Activated T-helper 2 cell treated with anti-CD3 and anti-CD28 coated beads, Interferon-gamma antibody, Interleukin-2, Interleukin-4, amounts not matched to agents 10 μg/mL and 5 μg/mL and 100 μg/mL, durations not matched to agents 14 hours and 24 hours and 36 hours (primary cell): ENCODE data around the gene LHFPL2. TPM values are rescaled to one million over a fixed set of nuclear protein-coding genes. Genes with fewer than 3 reads are reported as not detected.

Experiments
- DNase-seq: peaks from one replicate; pipeline ENCODE4 v3.0.0; 2021; ENCODE audit warnings: low spot score
- H3K27ac Mint-ChIP-seq: one replicate; pipeline ENCODE4 v1.8.0; 2021; ENCODE audit warnings: mixed read lengths
- H3K27me3 Mint-ChIP-seq: one replicate; pipeline ENCODE4 v1.8.0; 2021; ENCODE audit warnings: low read depth, mixed read lengths
- H3K36me3 Mint-ChIP-seq: one replicate; pipeline ENCODE4 v1.8.0; 2021; ENCODE audit warnings: low read depth, mixed read lengths
- H3K4me1 Mint-ChIP-seq: one replicate; pipeline ENCODE4 v1.8.0; 2021; ENCODE audit warnings: low read depth, mixed read lengths
- H3K4me3 Mint-ChIP-seq: one replicate; pipeline ENCODE4 v1.8.0; 2021; ENCODE audit warnings: low read depth, mild to moderate bottlenecking, moderate library complexity, mixed read lengths
- H3K9me3 Mint-ChIP-seq: one replicate; pipeline ENCODE4 v1.8.0; 2021; ENCODE audit warnings: mixed read lengths
- intact Hi-C: fragments of 100-400 bp; cut with micrococcal nuclease; formaldehyde crosslinking; loops from one replicate; pipeline ENCODE4 v1.15.1; 2023
- total RNA-seq: library from RNA; stranded (reverse); gene quantifications from 2 replicates; pipeline ENCODE4 v1.2.3, GENCODE V29; 2022

LHFPL2 gene
- total RNA-seq, 1 donor from 2014 or later: 0.16 TPM

GRCh38 chr5:78603636-78604175 is 44.9 kb downstream of the LHFPL2 start:
- peaks cover 10% of the 10 kb centered on the region for H3K27me3 Mint-ChIP-seq
- H3K9me3 Mint-ChIP-seq: no peaks in the 10 kb centered on the region
- DNase-seq: no peak
- no peak overlapping the region for H3K4me3 Mint-ChIP-seq
- no peak overlapping the region for H3K27ac Mint-ChIP-seq
- no peaks in the 10 kb centered on the region for H3K4me1 Mint-ChIP-seq
- intact Hi-C loops: no loop called here
- H3K36me3 Mint-ChIP-seq: no peaks in the 10 kb centered on the region

- intact Hi-C loops: no loop called here
- H3K9me3 Mint-ChIP-seq: no peaks in the 10 kb centered on the region
- no peaks in the 10 kb centered on the region for H3K36me3 Mint-ChIP-seq
- DNase-seq: no peak
- H3K27me3 Mint-ChIP-seq: peaks cover 12% of the 10 kb centered on the region
- no peak overlapping the region for H3K27ac Mint-ChIP-seq
- H3K4me1 Mint-ChIP-seq: no peaks in the 10 kb centered on the region
- H3K4me3 Mint-ChIP-seq: no peak overlapping the region
Measured at GRCh38 chr5:78602400-78602799, 46.2 kb downstream of the LHFPL2 start.

GRCh38 chr5:78601559-78602314 is 46.8 kb downstream of the LHFPL2 start:
- no peak overlapping the region for H3K27ac Mint-ChIP-seq
- H3K4me3 Mint-ChIP-seq: no peak overlapping the region
- intact Hi-C loops: no loop called here
- no peaks in the 10 kb centered on the region for H3K36me3 Mint-ChIP-seq
- peaks cover 14% of the 10 kb centered on the region for H3K27me3 Mint-ChIP-seq
- H3K4me1 Mint-ChIP-seq: no peaks in the 10 kb centered on the region
- no peaks in the 10 kb centered on the region for H3K9me3 Mint-ChIP-seq
- DNase-seq: no peak

GRCh38 chr5:78600687-78601414 is 47.7 kb downstream of the LHFPL2 start:
- no peak overlapping the region for H3K27ac Mint-ChIP-seq
- H3K4me3 Mint-ChIP-seq: no peak overlapping the region
- peaks cover 15% of the 10 kb centered on the region for H3K27me3 Mint-ChIP-seq
- H3K36me3 Mint-ChIP-seq: no peaks in the 10 kb centered on the region
- H3K4me1 Mint-ChIP-seq: no peaks in the 10 kb centered on the region
- no peaks in the 10 kb centered on the region for H3K9me3 Mint-ChIP-seq
- DNase-seq: no peak
- intact Hi-C loops: no loop called here

- intact Hi-C loops: no loop called here
- no peaks in the 10 kb centered on the region for H3K9me3 Mint-ChIP-seq
- DNase-seq: no peak
- no peaks in the 10 kb centered on the region for H3K36me3 Mint-ChIP-seq
- H3K4me1 Mint-ChIP-seq: no peaks in the 10 kb centered on the region
- peaks cover 12% of the 10 kb centered on the region for H3K27me3 Mint-ChIP-seq
- H3K4me3 Mint-ChIP-seq: no peak overlapping the region
- H3K27ac Mint-ChIP-seq: no peak overlapping the region
Measured at GRCh38 chr5:78598973-78599372, 49.6 kb downstream of the LHFPL2 start.

- H3K9me3 Mint-ChIP-seq: no peaks in the 10 kb centered on the region
- no peak overlapping the region for H3K4me3 Mint-ChIP-seq
- no peak overlapping the region for H3K27ac Mint-ChIP-seq
- DNase-seq: no peak
- intact Hi-C loops: no loop called here
- H3K4me1 Mint-ChIP-seq: no peaks in the 10 kb centered on the region
- peaks cover 14% of the 10 kb centered on the region for H3K27me3 Mint-ChIP-seq
- no peaks in the 10 kb centered on the region for H3K36me3 Mint-ChIP-seq
Measured at GRCh38 chr5:78597974-78598371, 50.6 kb downstream of the LHFPL2 start.

- no peak for DNase-seq
- Mint-ChIP-seq H3K36me3 (no peaks in the 10 kb centered on the region), H3K27ac (no peak overlapping the region), H3K27me3 (peaks cover 14% of the 10 kb centered on the region), H3K4me1 (no peaks in the 10 kb centered on the region), H3K4me3 (no peak overlapping the region), H3K9me3 (no peaks in the 10 kb centered on the region)
- intact Hi-C loops: no loop called here
Measured at GRCh38 chr5:78597068-78597973, 51.3 kb downstream of the LHFPL2 start.

GRCh38 chr5:78595458-78595921 is 53.1 kb downstream of the LHFPL2 start:
- Mint-ChIP-seq H3K27me3 (peaks cover 14% of the 10 kb centered on the region), H3K4me3 (no peak overlapping the region), H3K36me3 (no peaks in the 10 kb centered on the region)

GRCh38 chr5:78594610-78595457 is 53.7 kb downstream of the LHFPL2 start:
- no peaks in the 10 kb centered on the region for H3K36me3 Mint-ChIP-seq
- no peak overlapping the region for H3K4me3 Mint-ChIP-seq
- no peaks in the 10 kb centered on the region for H3K9me3 Mint-ChIP-seq
- H3K4me1 Mint-ChIP-seq: no peaks in the 10 kb centered on the region
- no peak for DNase-seq
- H3K27ac Mint-ChIP-seq: no peak overlapping the region
- peaks cover 14% of the 10 kb centered on the region for H3K27me3 Mint-ChIP-seq
- intact Hi-C loops: no loop called here

More at GRCh38 chr5:78595458-78595921, 53.1 kb downstream of the LHFPL2 start:
- H3K9me3 Mint-ChIP-seq: no peaks in the 10 kb centered on the region
- H3K27ac Mint-ChIP-seq: no peak overlapping the region
- H3K4me1 Mint-ChIP-seq: no peaks in the 10 kb centered on the region
- intact Hi-C loops: no loop called here
- DNase-seq: no peak

- intact Hi-C loops: no loop called here
- no peaks in the 10 kb centered on the region for H3K36me3 Mint-ChIP-seq
- peaks cover 15% of the 10 kb centered on the region for H3K27me3 Mint-ChIP-seq
- H3K9me3 Mint-ChIP-seq: no peaks in the 10 kb centered on the region
- DNase-seq: no peak
- no peaks in the 10 kb centered on the region for H3K4me1 Mint-ChIP-seq
- no peak overlapping the region for H3K4me3 Mint-ChIP-seq
- no peak overlapping the region for H3K27ac Mint-ChIP-seq
Measured at GRCh38 chr5:78594021-78594420, 54.6 kb downstream of the LHFPL2 start.

- no peak for DNase-seq
- Mint-ChIP-seq H3K36me3 (no peaks in the 10 kb centered on the region), H3K9me3 (no peaks in the 10 kb centered on the region), H3K27ac (no peak overlapping the region), H3K4me1 (no peaks in the 10 kb centered on the region), H3K27me3 (peaks cover 11% of the 10 kb centered on the region), H3K4me3 (no peak overlapping the region)
- intact Hi-C loops: no loop called here
Measured at GRCh38 chr5:78593465-78593864, 55.1 kb downstream of the LHFPL2 start.
